Stimulated activated CD8-positive, alpha-beta memory T cell treated with anti-CD3 and anti-CD28 coated beads, Interleukin-12 subunit alpha, Interleukin-12 subunit beta, amount 100 ng/mL, for 24 hours (primary cell): ENCODE measurements around the gene BARX1.

Source experiments
- DNase-seq: peaks from one replicate; pipeline ENCODE4 v3.0.0-alpha.2; 2020; ENCODE audit errors: extremely low read depth

Gene BARX1

GRCh38 chr9:93917121-93917853 is 37.9 kb downstream of the BARX1 start:
- no peak for DNase-seq

GRCh38 chr9:93916358-93916757 is 38.8 kb downstream of the BARX1 start:
- no peak for DNase-seq

- no peak for DNase-seq
Observed at GRCh38 chr9:93911801-93912554, 43.2 kb downstream of the BARX1 start.

GRCh38 chr9:93911136-93911745 is 43.9 kb downstream of the BARX1 start:
- no peak for DNase-seq

- DNase-seq = no peak
Observed at GRCh38 chr9:93910598-93910997, 44.6 kb downstream of the BARX1 start.

GRCh38 chr9:93910196-93910595 is 45.0 kb downstream of the BARX1 start:
- no peak for DNase-seq

- DNase-seq = no peak
Observed at GRCh38 chr9:93909242-93909616, 45.9 kb downstream of the BARX1 start.

GRCh38 chr9:93908591-93909241 is 46.4 kb downstream of the BARX1 start:
- DNase-seq = no peak

GRCh38 chr9:93907551-93908199 is 47.5 kb downstream of the BARX1 start:
- no peak for DNase-seq

- DNase-seq = no peak
Observed at GRCh38 chr9:93906195-93906880, 48.8 kb downstream of the BARX1 start.

GRCh38 chr9:93905473-93906133 is 49.6 kb downstream of the BARX1 start:
- no peak for DNase-seq

- no peak for DNase-seq
Observed at GRCh38 chr9:93904649-93905472, 50.3 kb downstream of the BARX1 start.

- no peak for DNase-seq
Observed at GRCh38 chr9:93903886-93904648, 51.1 kb downstream of the BARX1 start.

GRCh38 chr9:93902780-93903655 is 52.1 kb downstream of the BARX1 start:
- DNase-seq = no peak

- DNase-seq = no peak
Observed at GRCh38 chr9:93902051-93902779, 52.9 kb downstream of the BARX1 start.
